GM13976 (cell line): ENCODE data around the gene FOXP1.

Source experiments
- DNase-seq: peaks from one replicate; pipeline ENCODE4 v3.0.0; 2012; ENCODE audit warnings: low spot score
- CTCF ChIP-seq: IDR thresholded peaks from 2 replicates; pipeline ENCODE4 v1.5.1; 2012; ENCODE audit warnings: borderline replicate concordance, mild to moderate bottlenecking; ENCODE audit not compliant: insufficient read depth; ENCODE audit errors: extremely low read depth, missing control alignments, control extremely low read depth
- in situ Hi-C: fragments of 300-500 bp; cut with MboI; formaldehyde crosslinking; loops from one replicate; pipeline ENCODE4 v1.12.0; 2022; ENCODE audit warnings: low sequenced_read_pairs, mixed read lengths, inconsistent platforms; ENCODE audit not compliant: unreplicated experiment

FOXP1 gene

GRCh38 chr3:71585131-71585530 lies 1.6 kb upstream of the FOXP1 start:
- in situ Hi-C loops, result no loop called here
- no peak for TF ChIP-seq CTCF
- no peak for DNase-seq

- TF ChIP-seq CTCF, result no peak
- in situ Hi-C loops, result no loop called here
- peak; percentile 23 for DNase-seq
Observed at GRCh38 chr3:71584394-71585011, 975 bp upstream of the FOXP1 start.

- TF ChIP-seq CTCF, result no peak
- peak; percentile 39 for DNase-seq
- in situ Hi-C loops, result no loop called here
Observed at GRCh38 chr3:71582612-71583565, 639 bp downstream of the FOXP1 start.

GRCh38 chr3:71582036-71582611 lies 1.4 kb downstream of the FOXP1 start:
- TF ChIP-seq CTCF, result no peak
- peak; percentile 22 for DNase-seq
- in situ Hi-C loops, result no loop called here

- TF ChIP-seq CTCF, result no peak
- in situ Hi-C loops, result no loop called here
- DNase-seq, result peak; percentile 28
Observed at GRCh38 chr3:71581457-71582035, 2.0 kb downstream of the FOXP1 start.
